ENCODE measurements around the gene C8B. TPM values are rescaled to one million over a fixed set of nuclear protein-coding genes. Genes with fewer than 3 reads are reported as not detected.

The C8B gene
- total RNA-seq, 6 donors from 2014 or later = 0.26 to 9.6 (median 0.98) TPM; not detected in 1

- H3K36me3 ChIP-seq = no peaks in the 10 kb centered on the region
- no peaks in the 10 kb centered on the region for H3K27me3 ChIP-seq
- no peak for ATAC-seq (ENCODE audit: low FRiP score in 2 of 2)
- no peaks in the 10 kb centered on the region for H3K4me1 ChIP-seq
- no peak overlapping the region for H3K4me3 ChIP-seq
- 73 to 91% methylated on average over 1 of the region's 1 CpG for WGBS, 2 donors
- no peaks in the 10 kb centered on the region for H3K9me3 ChIP-seq
- DNase-seq = no peak
- TF ChIP-seq, protein P1, sequence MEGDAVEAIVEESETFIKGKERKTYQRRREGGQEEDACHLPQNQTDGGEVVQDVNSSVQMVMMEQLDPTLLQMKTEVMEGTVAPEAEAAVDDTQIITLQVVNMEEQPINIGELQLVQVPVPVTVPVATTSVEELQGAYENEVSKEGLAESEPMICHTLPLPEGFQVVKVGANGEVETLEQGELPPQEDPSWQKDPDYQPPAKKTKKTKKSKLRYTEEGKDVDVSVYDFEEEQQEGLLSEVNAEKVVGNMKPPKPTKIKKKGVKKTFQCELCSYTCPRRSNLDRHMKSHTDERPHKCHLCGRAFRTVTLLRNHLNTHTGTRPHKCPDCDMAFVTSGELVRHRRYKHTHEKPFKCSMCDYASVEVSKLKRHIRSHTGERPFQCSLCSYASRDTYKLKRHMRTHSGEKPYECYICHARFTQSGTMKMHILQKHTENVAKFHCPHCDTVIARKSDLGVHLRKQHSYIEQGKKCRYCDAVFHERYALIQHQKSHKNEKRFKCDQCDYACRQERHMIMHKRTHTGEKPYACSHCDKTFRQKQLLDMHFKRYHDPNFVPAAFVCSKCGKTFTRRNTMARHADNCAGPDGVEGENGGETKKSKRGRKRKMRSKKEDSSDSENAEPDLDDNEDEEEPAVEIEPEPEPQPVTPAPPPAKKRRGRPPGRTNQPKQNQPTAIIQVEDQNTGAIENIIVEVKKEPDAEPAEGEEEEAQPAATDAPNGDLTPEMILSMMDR (IDR thresholded peaks at IDR 0.05) = no peak
- no peak for TF ChIP-seq POLR2A (IDR thresholded peaks at IDR 0.05)
- TF ChIP-seq POLR2AphosphoS5 (IDR thresholded peaks at IDR 0.05) = no peak
- no peak for TF ChIP-seq EP300 (IDR thresholded peaks at IDR 0.05)
- H3K27ac ChIP-seq = no peak overlapping the region
These were observed 85.0 kb downstream of the C8B start for GRCh38 chr1:56880774-56881173.

Other genes starting within 250 kb of the C8B start
- 10 to 100 TPM in 2 of 6 donors, 1 to 10 TPM in 4; 1.2 to 43.2 (median 7.2) TPM for gene FYB2, start 146.6 kb downstream of the C8B start, total RNA-seq
- under 1 TPM in 1 of 6 donors, not detected in 5; 0.09 TPM for gene C8A, start 111.2 kb downstream of the C8B start, total RNA-seq